IPS-18c (cell line): ENCODE measurements around the gene RAD51B.
"Not testable (repeated sequence)": the region's sequence is repeated elsewhere in the genome, so short reads cannot be mapped to it uniquely, and the experiment has no call there.

Experiments
- H3K4me3 ChIP-seq: 2 replicates; pipeline ENCODE4 v1.7.0; 2013; ENCODE audit warnings: low read depth, mild to moderate bottlenecking, low read length, moderate library complexity; ENCODE audit not compliant: insufficient read depth
- H3K9me3 ChIP-seq: one replicate; pipeline ENCODE4 v1.6.1; 2013; ENCODE audit warnings: mild to moderate bottlenecking, low read length, moderate library complexity; ENCODE audit not compliant: control insufficient read depth, insufficient read depth

The RAD51B gene

DNA sequence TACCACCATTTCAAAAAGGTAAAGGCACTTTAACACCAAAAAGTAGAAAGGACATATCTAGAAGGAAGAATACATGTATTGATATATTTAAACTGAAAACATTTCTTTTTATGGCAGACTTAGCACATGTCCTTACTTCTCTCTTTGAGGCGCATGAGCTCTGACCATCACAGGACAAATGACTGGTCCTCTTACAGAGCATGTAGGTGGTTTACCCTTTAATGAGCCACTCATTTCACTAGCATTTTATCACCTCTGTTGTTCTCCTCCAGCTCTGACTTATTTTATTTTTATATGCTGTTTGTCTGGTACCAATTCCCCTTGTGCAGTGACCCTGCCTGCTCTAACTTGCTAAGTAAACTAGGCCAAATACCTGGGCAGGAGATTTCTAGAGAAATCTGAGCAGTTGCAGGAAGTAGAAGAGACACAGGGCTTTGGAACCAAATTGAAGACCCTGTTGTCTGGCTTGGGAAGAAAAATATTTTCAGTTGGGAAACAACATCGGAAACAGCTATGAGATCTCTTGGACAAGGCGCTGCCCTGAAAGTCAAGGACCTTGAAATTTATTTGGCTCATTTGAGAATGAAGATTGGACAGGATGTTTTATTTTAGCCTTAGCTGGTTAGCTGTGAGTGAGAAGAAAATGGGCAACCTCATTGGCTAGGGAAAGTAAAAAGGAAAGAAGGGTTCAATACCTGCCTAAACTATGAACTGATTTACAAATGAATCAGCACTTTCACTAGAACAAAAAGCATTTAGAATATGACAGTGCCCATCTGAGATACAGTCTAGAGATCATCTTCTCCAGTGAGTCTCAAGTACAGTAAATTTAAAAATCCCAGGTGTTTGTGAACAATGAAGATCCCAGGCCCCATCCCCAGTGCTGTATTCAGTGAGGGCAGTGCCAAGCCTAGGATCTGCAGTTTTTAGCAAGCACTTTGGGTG lies 598.9 kb downstream of the RAD51B start:
- no peaks in the 10 kb centered on the region for H3K9me3 ChIP-seq
- H3K4me3 ChIP-seq = no peak overlapping the region

DNA sequence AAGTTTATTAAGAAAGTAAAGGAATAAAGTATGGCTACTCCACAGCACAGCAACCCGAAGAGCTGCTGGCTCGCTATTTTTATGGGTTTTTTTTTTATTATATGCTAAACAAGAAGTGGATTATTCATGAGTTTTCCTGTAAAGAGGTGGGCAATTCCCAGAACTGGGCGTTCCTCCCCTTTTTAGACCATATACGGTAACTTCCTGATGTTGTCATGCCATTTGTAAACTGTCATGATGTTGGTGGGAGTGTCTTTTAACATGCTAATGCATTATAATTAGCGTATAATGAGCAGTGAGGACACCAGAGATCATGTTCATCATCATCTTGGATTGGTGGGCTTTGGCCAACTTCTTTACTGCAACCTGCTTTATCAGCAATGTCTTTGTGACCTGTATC lies 600.8 kb downstream of the RAD51B start:
- no peaks in the 10 kb centered on the region for H3K9me3 ChIP-seq
- H3K4me3 ChIP-seq = no peak overlapping the region

DNA sequence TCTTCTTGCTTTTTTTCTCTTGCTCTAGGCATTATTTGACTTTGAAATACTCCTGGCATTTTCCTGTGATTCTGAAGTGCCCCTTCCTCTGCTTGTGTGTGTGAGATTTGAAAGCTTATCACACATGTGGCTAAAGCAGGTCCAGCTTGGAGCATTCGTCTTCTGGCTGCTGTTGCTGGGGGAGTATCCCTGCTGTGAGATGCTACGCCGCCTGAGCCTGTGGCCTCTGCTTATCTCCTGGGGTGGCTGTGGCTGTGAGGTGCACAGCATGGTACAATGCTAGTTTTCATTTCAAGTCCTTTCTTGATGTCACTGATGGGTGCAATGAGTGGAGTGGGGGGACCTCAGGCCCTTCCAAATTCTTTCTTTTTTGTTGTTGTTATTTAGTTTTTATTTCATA lies 601.5 kb downstream of the RAD51B start:
- Histone ChIP-seq H3K9me3 (no peaks in the 10 kb centered on the region), H3K4me3 (no peak overlapping the region)

DNA sequence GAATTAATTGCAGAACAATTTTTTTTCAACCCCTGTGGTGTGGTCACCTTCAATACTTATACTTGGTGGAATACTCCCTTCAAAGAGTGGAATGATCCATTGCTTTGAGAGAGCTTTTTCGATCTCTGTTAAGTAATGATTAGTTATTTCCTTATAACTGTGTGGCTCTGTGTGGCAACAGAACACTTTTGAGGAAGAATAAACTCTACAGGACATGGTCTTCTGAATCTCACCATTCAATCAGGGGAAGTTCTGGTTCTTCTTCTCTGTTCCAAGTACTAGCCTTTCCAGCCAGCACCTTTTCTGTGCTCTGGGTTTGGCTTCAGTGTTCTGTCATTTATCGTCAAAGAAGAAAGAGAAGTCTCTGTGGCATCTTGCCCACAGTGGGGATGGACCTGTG lies 604.1 kb downstream of the RAD51B start:
- H3K4me3 ChIP-seq = no peak overlapping the region
- H3K9me3 ChIP-seq = no peaks in the 10 kb centered on the region

DNA sequence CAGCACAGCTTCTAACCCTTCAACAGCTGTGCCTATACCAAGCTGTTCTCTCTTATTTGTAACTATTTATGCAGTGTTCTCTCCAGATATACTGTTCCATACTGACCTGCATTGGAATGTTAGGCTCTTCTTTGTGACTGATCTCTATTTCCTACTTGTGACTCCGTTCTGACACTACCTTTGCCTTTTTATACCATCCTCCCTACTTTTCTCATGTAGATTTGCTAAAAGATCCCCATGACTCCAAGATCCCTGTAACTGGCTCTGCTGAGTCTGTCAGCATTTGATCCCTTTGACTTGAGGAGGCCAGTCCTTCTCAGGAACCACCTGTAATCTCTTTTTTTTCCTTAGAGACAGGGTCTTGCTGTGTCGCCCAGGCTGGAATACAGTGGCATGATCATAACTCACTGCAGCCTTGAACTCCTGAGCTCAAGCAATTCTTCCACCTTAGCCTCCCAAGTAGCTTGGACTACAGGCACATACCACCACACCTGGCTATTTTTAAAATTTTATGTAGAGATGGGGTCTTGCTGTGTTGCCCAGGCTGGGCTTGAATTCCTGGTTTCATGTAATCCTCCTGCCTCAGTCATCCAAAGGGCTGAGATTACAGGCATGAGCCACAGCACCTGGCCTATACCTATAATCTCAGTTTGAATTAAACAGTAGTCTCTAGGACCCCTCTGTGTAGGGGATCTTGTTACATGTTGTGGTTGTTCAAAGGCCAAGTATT lies 605.0 kb downstream of the RAD51B start:
- no peaks in the 10 kb centered on the region for H3K9me3 ChIP-seq
- no peak overlapping the region for H3K4me3 ChIP-seq

DNA sequence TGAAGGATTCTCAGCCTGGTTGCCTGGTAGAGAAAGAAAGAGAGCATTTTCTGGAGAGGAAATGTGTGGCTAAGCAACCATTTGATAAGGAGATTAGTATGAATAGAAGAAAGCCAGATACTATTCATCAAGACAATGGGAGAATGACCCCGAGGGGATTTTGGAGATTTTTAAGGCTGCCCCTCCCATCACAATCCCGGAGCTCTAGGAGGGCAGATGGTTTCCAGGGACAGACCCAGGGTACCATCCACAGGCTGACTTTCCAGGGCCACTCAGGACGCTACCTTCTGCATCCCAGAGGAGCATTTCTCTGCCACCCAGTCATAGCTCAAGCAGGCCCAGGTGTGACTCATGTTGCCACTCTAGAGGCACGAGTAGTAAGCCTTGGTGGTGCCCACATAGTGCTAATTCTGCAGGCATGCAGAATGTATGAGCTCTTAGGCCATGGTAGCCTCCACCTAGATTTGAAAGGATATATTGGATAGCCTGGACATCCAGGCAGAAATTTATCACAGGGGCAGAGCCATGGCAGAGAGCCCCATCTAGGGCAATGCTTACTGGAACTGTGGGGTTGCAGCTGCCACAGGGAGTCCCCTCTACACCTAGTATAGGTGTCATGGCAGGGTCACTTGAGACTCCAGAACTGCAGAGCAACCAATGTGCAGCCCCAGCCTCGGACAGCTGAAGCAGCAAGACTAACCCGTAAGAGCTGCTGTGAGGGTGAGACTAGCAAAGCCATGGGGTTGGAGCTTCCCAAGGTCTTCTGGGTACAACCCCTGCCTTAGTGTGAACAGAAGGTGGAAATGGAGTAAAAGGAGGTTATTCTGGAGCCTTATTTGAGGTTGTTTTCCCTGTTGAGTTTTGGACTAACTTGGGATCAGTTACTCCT lies 607.3 kb downstream of the RAD51B start:
- H3K4me3 ChIP-seq = no peak overlapping the region
- no peaks in the 10 kb centered on the region for H3K9me3 ChIP-seq

DNA sequence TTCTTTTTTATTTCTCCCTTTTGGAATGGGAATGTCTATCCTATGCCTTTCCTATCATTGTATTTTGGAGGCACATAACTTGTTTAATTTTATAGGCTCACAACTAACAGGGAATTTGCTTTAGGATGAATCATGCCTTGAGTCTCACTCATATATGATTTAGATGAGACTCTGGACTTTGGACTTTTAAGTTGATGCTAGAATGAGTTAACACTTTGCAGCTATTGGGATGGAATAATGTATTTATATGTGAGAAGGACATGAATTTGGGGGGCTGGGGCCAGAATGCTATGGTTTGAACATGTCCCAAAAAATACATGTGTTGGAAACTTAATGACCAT lies 607.9 kb downstream of the RAD51B start:
- no peaks in the 10 kb centered on the region for H3K9me3 ChIP-seq
- H3K4me3 ChIP-seq = no peak overlapping the region

DNA sequence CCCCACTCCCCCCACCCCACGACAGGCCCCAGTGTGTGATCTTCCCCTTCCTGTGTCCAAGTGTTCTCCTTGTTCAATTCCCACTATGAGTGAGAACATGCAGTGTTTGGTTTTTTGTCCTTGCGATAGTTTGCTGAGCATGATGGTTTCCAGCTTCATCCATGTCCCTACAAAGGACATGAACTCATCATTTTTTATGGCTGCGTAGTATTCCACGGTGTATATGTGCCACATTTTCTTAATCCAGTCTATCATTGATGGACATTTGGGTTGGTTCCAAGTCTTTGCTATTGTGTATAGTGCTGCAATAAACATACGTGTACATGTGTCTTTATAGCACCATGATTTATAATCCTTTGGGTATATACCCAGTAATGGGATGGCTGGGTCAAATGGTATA lies 609.3 kb downstream of the RAD51B start:
- H3K9me3 ChIP-seq, H3K4me3 ChIP-seq: not testable (repeated sequence)

DNA sequence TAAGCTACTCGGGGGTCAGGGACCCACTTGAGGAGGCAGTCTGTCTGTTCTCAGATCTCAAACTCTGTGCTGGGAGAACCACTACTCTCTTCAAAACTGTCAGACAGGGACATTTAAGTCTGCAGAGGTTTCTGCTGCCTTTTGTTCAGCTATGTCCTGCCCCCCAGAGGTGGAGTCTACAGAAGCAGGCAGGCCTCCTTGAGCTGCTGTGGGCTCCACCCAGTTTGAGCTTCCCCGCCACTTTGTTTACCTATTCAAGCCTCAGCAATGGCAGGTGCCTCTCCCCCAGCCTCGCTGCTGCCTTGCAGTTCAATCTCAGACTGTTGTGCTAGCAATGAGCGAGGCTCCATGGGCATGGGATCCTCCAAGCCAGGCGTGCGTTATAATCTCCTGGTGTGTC lies 614.6 kb downstream of the RAD51B start:
- not testable (repeated sequence) for H3K9me3 ChIP-seq, H3K4me3 ChIP-seq

DNA sequence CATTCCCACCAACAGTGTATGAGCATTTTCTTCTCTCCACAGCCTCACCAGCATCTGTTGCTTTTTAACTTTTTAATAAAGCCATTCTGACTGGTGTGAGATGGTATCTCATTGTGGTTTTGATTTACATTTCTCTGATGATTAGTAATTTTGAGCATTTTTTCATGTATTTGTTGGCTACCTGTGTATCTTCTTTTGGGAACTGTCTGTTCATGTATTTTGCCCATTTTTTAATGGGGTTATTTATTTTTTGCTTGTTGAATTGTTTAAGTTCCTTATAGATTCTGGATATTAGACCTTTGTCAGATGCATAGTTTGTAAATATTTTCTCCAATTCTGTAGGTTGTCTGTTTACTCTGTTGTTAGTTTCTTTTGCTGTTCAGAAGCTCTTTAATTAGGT lies 616.1 kb downstream of the RAD51B start:
- H3K4me3 ChIP-seq, H3K9me3 ChIP-seq: not testable (repeated sequence)

DNA sequence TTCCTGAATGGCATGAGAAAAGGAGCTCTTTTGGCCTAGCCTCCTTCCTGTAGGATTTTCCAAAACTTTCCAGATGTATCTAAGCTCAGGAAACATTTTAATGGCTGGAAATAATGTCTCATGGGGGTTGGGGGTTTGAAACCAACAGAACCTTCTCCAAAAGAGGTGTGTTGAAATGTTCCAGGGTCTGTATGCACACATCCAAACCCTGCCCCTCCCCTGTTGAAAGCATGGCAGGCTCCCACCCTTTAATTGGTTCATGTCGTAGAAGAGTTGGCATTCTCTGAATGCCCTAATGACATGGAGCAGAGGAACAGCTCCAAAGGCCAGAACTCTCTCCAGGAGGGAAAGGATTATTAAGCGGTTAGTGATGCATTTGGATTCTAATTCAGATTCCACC lies 620.1 kb downstream of the RAD51B start:
- Histone ChIP-seq H3K4me3 (no peak overlapping the region), H3K9me3 (no peaks in the 10 kb centered on the region)

DNA sequence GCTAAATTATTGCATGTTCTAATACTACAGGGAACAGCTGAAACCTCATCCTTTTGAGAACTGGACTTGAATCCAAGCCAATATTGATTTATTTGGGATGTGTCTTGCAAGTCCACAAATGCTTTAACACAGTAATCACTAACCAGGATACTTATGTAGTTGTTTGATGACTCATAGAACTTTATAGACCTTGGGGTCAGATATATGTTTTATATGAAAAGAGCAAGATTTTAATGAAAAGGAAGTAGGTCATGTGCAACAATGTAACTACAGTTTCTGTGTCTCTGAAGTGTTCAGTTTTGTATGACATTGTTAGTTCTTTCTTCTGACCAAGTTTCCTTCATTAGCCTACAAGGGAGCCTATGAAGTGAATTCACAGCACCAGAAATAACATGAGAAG lies 621.2 kb downstream of the RAD51B start:
- H3K4me3 ChIP-seq = no peak overlapping the region
- H3K9me3 ChIP-seq = no peaks in the 10 kb centered on the region

DNA sequence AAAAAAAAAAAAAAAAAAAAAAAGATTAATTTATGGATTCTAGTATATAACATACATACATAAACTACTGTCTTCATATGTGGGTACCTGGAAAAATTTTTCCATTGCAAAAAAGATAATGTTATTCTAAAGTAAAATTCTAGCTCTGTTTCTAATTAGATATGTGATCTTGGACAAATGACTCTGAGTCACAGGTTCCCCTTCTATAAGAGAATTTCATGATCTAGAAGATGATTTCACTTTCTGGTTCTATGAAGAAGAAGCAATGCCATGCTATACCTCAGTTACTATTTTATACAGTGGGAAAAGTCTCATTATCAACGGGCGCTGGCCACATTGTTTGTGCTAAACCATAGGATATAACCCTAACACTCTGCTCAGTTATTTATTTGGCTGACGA lies 622.0 kb downstream of the RAD51B start:
- no peaks in the 10 kb centered on the region for H3K9me3 ChIP-seq
- H3K4me3 ChIP-seq = no peak overlapping the region

DNA sequence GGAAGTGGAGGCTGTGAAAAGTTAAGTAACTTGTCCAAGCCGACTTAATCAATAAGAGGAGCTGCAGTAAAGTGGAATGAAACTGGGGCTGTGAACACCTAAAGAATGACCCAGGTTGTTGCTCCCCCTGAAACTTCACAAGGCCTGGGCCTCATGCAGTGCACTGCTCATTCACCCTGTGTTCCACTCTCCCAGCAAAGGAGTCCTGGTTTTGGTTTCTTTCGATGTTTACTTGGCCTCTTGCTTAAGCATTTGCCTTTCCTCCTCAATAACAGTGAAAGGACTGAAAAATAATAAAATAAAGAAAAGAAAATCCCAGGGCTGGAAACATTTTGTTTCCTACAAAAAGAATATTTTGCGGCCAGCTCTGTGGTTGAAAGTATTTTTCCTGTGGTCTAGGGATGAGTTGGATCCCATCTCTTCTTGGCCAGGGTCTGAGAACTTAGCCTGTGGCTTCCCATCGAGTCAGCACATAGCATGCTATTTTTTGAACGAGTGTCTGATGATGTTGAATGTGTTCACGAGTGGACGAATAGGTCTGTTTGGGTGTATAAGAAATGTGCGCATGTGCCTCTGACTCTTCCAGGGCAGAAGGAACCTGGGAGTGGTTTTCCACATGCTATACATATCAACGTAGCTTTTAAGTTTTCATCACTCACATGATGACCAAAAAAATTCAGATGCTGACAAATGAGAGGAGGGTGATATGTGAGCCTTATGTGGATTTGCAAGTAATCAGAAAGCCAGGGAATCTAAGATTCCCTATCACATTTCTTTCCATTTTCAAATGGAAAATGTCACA lies 623.5 kb downstream of the RAD51B start:
- Histone ChIP-seq H3K9me3 (no peaks in the 10 kb centered on the region), H3K4me3 (no peak overlapping the region)

DNA sequence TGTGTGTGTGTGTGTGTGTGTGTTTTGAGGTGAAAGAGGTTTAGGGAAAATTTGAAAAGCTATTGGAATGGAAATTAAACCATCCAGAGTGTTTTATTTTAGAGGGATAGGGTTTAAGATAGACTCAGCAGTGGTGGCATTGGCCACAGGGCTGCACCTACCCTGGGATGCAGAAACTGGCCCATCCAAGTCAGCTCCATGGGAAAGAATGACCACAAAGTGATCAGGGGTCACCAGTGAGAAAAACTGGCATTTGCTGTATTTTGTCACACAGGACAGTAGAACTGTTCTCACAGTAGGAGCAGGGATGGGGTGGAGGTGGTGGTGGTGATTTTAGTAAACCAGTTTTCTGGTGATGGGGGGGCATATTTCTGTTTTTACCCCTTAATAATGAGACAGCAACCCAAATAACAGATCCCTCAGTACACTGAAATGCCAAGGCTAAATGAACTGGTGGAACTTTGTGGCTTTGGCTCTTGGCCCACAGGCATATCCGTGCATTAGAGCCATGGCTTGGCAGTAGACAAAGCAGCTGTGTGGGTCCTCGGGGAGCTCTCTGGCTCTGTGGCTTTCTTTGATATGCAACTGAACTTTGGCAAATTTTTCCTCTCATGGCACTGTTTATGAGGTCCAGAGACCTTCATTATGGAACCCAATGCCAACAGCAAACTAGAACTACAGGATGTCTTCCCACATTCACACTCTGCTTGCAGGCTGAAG lies 625.0 kb downstream of the RAD51B start:
- Histone ChIP-seq H3K9me3 (no peaks in the 10 kb centered on the region), H3K4me3 (no peak overlapping the region)

DNA sequence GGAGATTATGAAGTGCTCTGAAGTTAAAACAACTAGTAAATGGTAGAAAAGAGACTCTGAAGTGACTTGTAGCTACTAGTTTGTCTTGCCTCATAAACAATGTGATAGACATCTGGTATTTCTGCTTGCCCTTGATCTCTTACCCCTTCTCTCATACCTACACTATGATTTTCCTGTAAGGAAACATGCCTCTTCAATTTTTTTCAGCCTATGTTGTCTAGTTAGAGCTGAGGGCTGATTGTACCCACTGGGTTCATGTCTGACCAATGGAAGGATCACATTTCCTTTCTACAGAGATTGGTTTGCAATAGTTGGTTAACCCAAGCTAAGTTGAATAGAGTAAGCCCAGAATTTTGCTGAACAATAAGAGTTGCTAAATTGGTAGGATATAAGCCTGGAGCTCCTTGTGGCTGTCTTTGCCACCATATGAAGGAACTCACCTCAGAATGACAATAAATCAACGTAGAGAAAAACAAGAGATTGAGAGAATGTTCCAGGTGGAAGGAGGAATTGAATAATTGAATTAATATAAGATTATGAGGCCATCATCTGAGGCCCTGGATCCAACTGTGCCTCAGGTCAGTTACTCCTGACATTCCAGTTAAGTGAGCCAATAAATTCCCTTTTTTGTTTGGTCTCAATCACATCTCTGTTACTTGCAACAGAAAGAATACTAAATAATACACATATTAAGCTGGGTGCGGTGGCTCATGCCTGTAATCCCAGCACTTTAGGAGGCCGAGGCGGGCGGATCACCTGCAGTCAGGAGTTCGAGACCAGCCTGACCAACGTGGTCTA lies 626.9 kb downstream of the RAD51B start:
- Histone ChIP-seq H3K9me3 (no peaks in the 10 kb centered on the region), H3K4me3 (no peak overlapping the region)
